Smooth muscle cell (in vitro differentiated cells): Measurements from ENCODE around the gene STAB1. TPM values are rescaled to one million over a fixed set of nuclear protein-coding genes. Genes with fewer than 3 reads are reported as not detected.

Experiments
- DNase-seq: peaks from one replicate; lab custom pipeline; 2025; ENCODE audit not compliant: unreplicated experiment; lab: John Stamatoyannopoulos, UW
- H2AFZ ChIP-seq: fragments of 200-600 bp; sonication (generic); 2 replicates; pipeline ENCODE4 v1.6.0; 2016; ENCODE audit warnings: antibody characterized with exemption, low read depth, mild to moderate bottlenecking
- H3F3A ChIP-seq: fragments of 200-600 bp; sonication (generic); 2 replicates; pipeline ENCODE4 v1.6.0; 2017; ENCODE audit warnings: antibody characterized with exemption, low read depth
- H3K27ac ChIP-seq: fragments of 200-600 bp; sonication (generic); 2 replicates; pipeline ENCODE4 v1.5.1; 2016; ENCODE audit warnings: low read depth, mild to moderate bottlenecking
- H3K27me3 ChIP-seq: fragments of 200-600 bp; sonication (generic); 2 replicates; pipeline ENCODE4 v1.6.1; 2016; ENCODE audit warnings: low read depth, mild to moderate bottlenecking
- H3K36me3 ChIP-seq: fragments of 200-600 bp; sonication (generic); 2 replicates; pipeline ENCODE4 v1.5.1; 2016; ENCODE audit warnings: low read depth
- H3K4me1 ChIP-seq: fragments of 200-600 bp; sonication (generic); 2 replicates; pipeline ENCODE4 v1.5.1; 2016; ENCODE audit warnings: low read depth
- H3K4me2 ChIP-seq: fragments of 200-600 bp; sonication (generic); 2 replicates; pipeline ENCODE4 v1.6.0; 2016; ENCODE audit warnings: mild to moderate bottlenecking
- H3K4me3 ChIP-seq: fragments of 200-600 bp; sonication (generic); 2 replicates; pipeline ENCODE4 v1.5.1; 2016; ENCODE audit warnings: mild to moderate bottlenecking
- H3K79me2 ChIP-seq: fragments of 200-600 bp; sonication (generic); 2 replicates; pipeline ENCODE4 v1.6.0; 2016; ENCODE audit warnings: low read depth, mild to moderate bottlenecking
- H3K9ac ChIP-seq: fragments of 200-600 bp; sonication (generic); 2 replicates; pipeline ENCODE4 v1.6.0; 2016; ENCODE audit warnings: low read depth
- H3K9me3 ChIP-seq: fragments of 200-600 bp; sonication (generic); replicated peaks from 2 replicates; pipeline ENCODE4 v1.5.1; 2016; ENCODE audit warnings: low read depth
- H4K20me1 ChIP-seq: fragments of 200-600 bp; sonication (generic); 2 replicates; pipeline ENCODE4 v1.6.0; 2016; ENCODE audit warnings: low read depth
- WGBS: methylation state at CpG from one replicate; pipeline ENCODE4 v1.1.7; 2016; ENCODE audit warnings: low lambda C conversion rate; 5-methylcytosine and 5-hydroxymethylcytosine counted together
- polyA plus RNA-seq: library from polyadenylated mRNA; unstranded; fragments of >200 nt; fragmentation: Nextera tagmentation; extraction: Ambion mirVana; gene quantifications from 2 replicates; pipeline ENCODE4 v1.2.1, GENCODE V29; 2016
- total RNA-seq: library from RNA; depleted of rRNA; stranded (reverse); fragments of >200 nt; gene quantifications from 2 replicates; pipeline ENCODE4 v1.2.3, GENCODE V29; 2014
- TF ChIP-seq, protein P1 (sequence below): fragments of 200-600 bp; sonication (generic); IDR thresholded peaks from 2 replicates; pipeline ENCODE4 v1.5.1; 2017; ENCODE audit warnings: borderline replicate concordance, mild to moderate bottlenecking, antibody characterized with exemption; ENCODE audit not compliant: insufficient read depth, poor library complexity, severe bottlenecking

The STAB1 gene
- total and polyA plus RNA-seq, 2 experiments from 2014 or later = 0.22 to 0.25 TPM

DNA sequence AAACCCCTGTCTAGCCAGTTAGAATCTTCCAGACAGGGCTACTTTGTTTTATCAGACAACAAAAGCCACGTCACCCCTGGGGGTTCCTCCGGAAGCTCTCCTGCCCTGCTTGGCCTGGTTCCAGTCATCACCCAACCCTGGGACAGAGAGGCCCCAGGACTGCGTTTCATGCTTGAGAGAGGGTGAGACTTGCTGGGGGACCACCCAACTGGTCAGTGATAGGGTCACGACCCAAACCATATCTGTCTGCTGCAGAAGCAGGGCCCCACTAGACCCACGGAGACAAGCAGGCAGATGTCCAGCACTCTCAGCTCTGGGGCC lies 37.3 kb downstream of the STAB1 start:
- Histone ChIP-seq H3K36me3 (no peaks in the 10 kb centered on the region), H3K4me2 (peak overlapping the region; percentile 92), H4K20me1 (peaks cover 46% of the 10 kb centered on the region), H3F3A (no peaks in the 10 kb centered on the region), H3K9ac (peak overlapping the region; percentile 88), H3K79me2 (peaks cover 35% of the 10 kb centered on the region), H3K4me1 (peaks cover 38% of the 10 kb centered on the region), H3K4me3 (peak overlapping the region; percentile 89), H2AFZ (no peak overlapping the region), H3K27ac (peak overlapping the region; percentile 89), H3K27me3 (no peaks in the 10 kb centered on the region), H3K9me3 (no peaks in the 10 kb centered on the region)
- TF ChIP-seq, protein P1, sequence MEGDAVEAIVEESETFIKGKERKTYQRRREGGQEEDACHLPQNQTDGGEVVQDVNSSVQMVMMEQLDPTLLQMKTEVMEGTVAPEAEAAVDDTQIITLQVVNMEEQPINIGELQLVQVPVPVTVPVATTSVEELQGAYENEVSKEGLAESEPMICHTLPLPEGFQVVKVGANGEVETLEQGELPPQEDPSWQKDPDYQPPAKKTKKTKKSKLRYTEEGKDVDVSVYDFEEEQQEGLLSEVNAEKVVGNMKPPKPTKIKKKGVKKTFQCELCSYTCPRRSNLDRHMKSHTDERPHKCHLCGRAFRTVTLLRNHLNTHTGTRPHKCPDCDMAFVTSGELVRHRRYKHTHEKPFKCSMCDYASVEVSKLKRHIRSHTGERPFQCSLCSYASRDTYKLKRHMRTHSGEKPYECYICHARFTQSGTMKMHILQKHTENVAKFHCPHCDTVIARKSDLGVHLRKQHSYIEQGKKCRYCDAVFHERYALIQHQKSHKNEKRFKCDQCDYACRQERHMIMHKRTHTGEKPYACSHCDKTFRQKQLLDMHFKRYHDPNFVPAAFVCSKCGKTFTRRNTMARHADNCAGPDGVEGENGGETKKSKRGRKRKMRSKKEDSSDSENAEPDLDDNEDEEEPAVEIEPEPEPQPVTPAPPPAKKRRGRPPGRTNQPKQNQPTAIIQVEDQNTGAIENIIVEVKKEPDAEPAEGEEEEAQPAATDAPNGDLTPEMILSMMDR = no peak
- DNase-seq = no peak
- WGBS = 5% methylated on average over 5 of the region's 5 CpGs

DNA sequence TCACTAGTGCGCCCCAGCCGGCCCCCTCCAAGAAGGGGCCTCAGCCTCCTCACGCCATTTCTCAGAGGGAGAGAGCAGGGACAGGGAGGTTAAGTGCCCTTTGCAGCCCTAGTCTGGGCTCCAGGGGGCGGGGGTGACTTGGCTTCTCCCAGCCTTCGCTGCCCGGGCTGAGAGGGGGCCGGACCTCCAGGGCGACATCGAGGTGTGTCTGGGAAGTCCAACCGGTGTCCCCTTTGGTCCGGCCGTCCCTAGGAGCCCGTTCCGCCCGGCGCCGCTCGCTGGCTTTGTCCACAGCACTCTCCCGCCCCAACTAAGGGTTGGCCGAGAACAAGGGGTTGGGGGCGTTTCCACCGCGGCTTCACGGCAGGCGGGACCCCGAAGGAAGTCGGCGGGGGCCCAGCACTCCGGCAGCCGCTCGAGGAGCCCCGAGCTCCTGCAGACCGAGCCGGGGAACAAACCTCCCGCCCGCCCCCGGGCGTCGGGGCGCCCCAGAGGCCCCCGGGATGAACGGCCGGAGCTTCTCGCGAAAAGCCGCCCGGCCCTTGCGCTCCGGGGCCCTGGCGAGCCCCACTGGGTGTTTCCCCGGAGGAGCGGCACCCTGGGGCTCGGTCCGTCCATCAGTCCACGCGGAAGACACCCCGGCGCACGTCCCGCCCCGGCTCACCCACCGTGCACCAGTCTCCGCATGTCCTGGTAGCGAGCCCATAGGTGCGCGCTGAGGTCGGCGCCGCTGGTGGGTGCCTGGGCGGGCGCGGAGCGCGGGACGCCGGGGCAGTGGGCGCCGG lies 37.9 kb downstream of the STAB1 start:
- TF ChIP-seq, protein P1 = no peak
- DNase-seq = no peak
- no peaks in the 10 kb centered on the region for H3K27me3 ChIP-seq
- H3K4me2 ChIP-seq = peak overlapping the region; percentile 92
- peak overlapping the region; percentile 89 for H3K27ac ChIP-seq
- H2AFZ ChIP-seq = no peak overlapping the region
- H3K4me1 ChIP-seq = peaks cover 44% of the 10 kb centered on the region
- 3% methylated on average over 54 of the region's 78 CpGs for WGBS
- no peaks in the 10 kb centered on the region for H3F3A ChIP-seq
- peaks cover 41% of the 10 kb centered on the region for H3K79me2 ChIP-seq
- H3K36me3 ChIP-seq = no peaks in the 10 kb centered on the region
- peak overlapping the region; percentile 89 for H3K4me3 ChIP-seq
- peaks cover 46% of the 10 kb centered on the region for H4K20me1 ChIP-seq
- no peaks in the 10 kb centered on the region for H3K9me3 ChIP-seq
- peak overlapping the region; percentile 88 for H3K9ac ChIP-seq

DNA sequence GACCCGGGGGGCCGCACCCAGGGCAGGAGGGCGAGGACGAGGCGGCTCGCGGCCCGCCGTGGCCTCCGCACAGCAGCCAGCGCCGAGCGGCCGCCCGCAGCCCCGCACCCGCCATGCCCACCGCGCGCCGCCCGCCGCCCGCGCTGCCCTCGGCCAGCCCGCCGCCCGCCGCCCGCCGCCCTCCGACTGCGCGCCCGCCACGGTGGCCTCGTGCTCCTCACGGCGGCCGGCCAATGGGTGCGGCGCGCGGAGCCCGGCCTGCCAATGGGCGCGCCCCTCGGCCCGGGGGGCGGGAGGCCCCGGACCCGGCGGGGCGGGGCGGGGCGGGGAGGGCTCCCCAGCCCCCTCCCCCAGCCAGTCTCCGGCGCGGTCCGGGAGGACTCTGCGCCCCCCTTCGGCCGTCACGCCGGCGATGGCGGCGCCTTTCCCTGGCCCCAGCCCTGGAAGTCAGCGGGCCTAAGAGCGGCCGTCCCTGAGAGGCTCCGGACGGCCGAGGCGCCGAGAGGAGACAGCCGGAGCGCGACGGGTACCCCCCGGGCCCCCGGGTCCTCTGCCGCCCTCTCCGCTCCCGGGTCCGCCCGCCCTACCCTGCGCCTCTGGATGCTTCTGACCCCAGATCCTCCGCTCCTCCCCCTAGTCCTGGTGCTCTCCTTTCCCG lies 38.6 kb downstream of the STAB1 start, which contains the start of gene NT5DC2:
TSS of gene NT5DC2 (minus strand) at position 235 of the 658 bp plus-strand sequence. CDS start at position 115, 120 bp downstream.
- DNase-seq = peak; percentile 38
- Histone ChIP-seq H2AFZ (no peak within 1 kb of the TSS), H3K4me1 (peaks cover 45% of the 10 kb centered on the region), H3K27me3 (no peaks in the 10 kb centered on the region), H3K79me2 (peaks cover 48% of the 10 kb centered on the region), H3K9ac (peak within 1 kb of the TSS; percentile 88), H3K4me2 (peak within 1 kb of the TSS; percentile 96), H4K20me1 (peaks cover 51% of the 10 kb centered on the region), H3K4me3 (peak within 1 kb of the TSS; percentile 89), H3F3A (no peaks in the 10 kb centered on the region), H3K9me3 (no peaks in the 10 kb centered on the region), H3K27ac (peak within 1 kb of the TSS; percentile 89), H3K36me3 (no peaks in the 10 kb centered on the region)
- WGBS = 0% methylated on average over 22 of the region's 91 CpGs
- TF ChIP-seq, protein P1 = no peak
